Omental fat pad (tissue), 4 donors: ENCODE measurements around the gene DAGLB. TPM values are rescaled to one million over a fixed set of nuclear protein-coding genes. Genes with fewer than 3 reads are reported as not detected.

ENCODE experiments used
- ATAC-seq: fragments of 150-250 bp; one replicate; pipeline ENCODE4 v1.9.1; 2016; ENCODE audit warnings: mild to moderate bottlenecking, moderate library complexity; ENCODE audit not compliant: low FRiP score
- DNase-seq: peaks from one replicate; pipeline ENCODE4 v3.0.0-alpha.2; 2019; ENCODE audit warnings: low spot score
- total RNA-seq, 4 donors: library from RNA; depleted of rRNA; stranded (reverse); fragments of >200 nt; gene quantifications; one replicate each; pipeline ENCODE4 v1.1.0, GENCODE V29; 2016
- TF ChIP-seq, protein P1 (sequence below), 3 donors: fragments of 450-650 bp; IDR thresholded peaks; one replicate each; pipeline ENCODE4 v1.5.1; 2016 to 2017; ENCODE audit warnings: antibody characterized with exemption in 3 of 3, mild to moderate bottlenecking in 3 of 3, moderate library complexity in 2 of 3

Gene DAGLB
- total RNA-seq, 4 donors from 2014 or later = 10.7 to 25.9 (median 16.3) TPM

DNA sequence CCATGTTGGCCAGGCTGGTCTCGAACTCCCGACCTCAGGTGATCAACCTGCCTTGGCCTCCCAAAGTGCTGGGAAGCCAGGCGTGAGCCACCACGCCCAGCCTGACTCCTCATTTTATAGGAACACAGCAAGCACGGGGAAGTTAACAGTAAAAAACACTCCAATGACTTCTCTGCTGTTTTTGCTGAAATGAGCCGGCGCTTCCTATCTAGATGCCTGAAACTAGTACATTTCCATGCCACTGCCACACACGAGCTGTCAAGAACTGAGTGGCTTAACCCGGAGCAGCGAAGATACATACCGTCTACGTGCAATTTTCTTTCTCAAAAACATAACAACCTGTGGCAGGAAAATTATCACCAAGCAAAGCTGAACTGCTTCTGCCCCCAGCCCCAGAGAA lies 16.8 kb downstream of the DAGLB start:
- DNase-seq = no peak
- no peak for ATAC-seq
- TF ChIP-seq, protein P1, sequence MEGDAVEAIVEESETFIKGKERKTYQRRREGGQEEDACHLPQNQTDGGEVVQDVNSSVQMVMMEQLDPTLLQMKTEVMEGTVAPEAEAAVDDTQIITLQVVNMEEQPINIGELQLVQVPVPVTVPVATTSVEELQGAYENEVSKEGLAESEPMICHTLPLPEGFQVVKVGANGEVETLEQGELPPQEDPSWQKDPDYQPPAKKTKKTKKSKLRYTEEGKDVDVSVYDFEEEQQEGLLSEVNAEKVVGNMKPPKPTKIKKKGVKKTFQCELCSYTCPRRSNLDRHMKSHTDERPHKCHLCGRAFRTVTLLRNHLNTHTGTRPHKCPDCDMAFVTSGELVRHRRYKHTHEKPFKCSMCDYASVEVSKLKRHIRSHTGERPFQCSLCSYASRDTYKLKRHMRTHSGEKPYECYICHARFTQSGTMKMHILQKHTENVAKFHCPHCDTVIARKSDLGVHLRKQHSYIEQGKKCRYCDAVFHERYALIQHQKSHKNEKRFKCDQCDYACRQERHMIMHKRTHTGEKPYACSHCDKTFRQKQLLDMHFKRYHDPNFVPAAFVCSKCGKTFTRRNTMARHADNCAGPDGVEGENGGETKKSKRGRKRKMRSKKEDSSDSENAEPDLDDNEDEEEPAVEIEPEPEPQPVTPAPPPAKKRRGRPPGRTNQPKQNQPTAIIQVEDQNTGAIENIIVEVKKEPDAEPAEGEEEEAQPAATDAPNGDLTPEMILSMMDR (IDR thresholded peaks at IDR 0.05) = no peak

GRCh38 chr7:6430271-6430940 lies 17.3 kb downstream of the DAGLB start:
- ATAC-seq (no peak), DNase-seq (no peak)
- TF ChIP-seq, protein P1 (IDR thresholded peaks at IDR 0.05) = no peak

DNA sequence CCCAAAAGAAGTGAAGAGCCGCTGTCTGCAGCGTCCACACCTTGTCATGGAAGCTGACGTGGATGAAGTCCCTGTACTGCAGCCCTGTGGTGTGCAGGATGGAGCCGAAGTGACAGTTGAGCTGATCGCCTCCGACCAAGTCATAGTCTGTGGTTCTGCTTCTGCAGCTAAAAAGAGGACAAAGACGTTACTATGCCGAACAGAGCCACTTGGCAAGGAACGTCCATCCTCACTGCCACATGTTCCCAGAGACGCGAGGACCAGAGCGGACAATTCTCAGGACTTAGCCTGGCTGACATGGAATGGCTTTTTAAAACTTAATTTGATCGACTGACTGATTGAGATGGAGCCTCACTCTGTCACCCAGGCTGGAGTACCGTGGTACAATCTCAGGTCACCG lies 21.8 kb downstream of the DAGLB start:
- ATAC-seq (no peak), DNase-seq (no peak)
- TF ChIP-seq, protein P1 (IDR thresholded peaks at IDR 0.05) = no peak

DNA sequence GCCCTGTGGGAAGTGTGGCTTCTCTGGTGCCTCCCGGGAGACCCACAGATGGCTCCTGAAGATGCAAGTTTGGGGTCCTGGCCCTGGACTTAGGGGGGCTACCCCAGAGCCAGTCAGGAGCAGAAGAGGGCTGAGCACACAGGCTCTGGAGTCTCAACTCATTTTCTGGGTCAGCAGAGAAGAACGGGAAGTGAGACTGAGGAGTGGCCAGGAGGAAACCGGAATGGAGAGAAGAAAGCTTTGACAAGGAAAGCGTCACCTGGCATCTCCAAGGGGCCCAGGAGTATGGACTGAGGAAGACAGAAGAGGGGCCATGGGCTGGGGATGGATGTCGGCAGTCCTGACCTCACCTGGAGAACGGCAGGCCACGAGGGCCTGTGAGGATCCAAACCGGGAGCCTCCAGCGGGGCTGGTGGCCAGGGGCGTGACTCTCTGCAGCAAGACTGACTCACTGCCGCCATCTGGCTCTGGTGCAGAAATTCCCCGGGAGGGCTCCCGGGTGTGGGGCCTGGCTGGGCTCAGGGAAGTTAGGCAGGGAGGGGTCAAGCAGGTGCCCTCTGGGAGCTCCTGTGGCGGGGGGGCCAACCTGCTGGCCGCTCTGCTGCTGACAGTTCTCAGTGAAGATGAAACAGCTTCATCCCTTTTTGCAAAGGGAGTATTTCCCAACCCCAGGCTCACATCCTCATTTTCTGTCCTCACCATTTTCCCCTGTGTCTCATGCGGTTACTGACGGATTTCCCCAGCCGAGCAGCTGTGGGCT lies 23.6 kb downstream of the DAGLB start:
- TF ChIP-seq, protein P1 (IDR thresholded peaks at IDR 0.05) = no peak
- ATAC-seq (peak; percentile 29), DNase-seq (no peak)

- ATAC-seq = no peak
These were observed 24.7 kb downstream of the DAGLB start for GRCh38 chr7:6422926-6423632.

GRCh38 chr7:6422095-6422494 lies 25.7 kb downstream of the DAGLB start:
- DNase-seq (no peak), ATAC-seq (no peak)
- TF ChIP-seq, protein P1 (IDR thresholded peaks at IDR 0.05) = no peak

More at GRCh38 chr7:6422926-6423632, 24.7 kb downstream of the DAGLB start:
- TF ChIP-seq, protein P1 (IDR thresholded peaks at IDR 0.05) = no peak
- DNase-seq = no peak
